Gastrocnemius medialis (tissue), 4 donors: Measurements from ENCODE around the gene SPTBN4. TPM values are rescaled to one million over a fixed set of nuclear protein-coding genes. Genes with fewer than 3 reads are reported as not detected.

Source experiments
- ATAC-seq, 2 donors: fragments of 150-250 bp; one replicate each; pipeline ENCODE4 v1.9.1; 2016
- DNase-seq, 2 donors: peaks; one replicate each; pipeline ENCODE4 v3.0.0-alpha.2; 2019
- H3K27ac ChIP-seq, 4 donors: fragments of 200-600 bp; sonication (generic); 1 replicate in 1 of 4; 2 replicates in 3 of 4; pipeline ENCODE4 v1.5.1; 2016 to 2018; ENCODE audit warnings: mild to moderate bottlenecking in 2 of 4, moderate library complexity in 1 of 4
- H3K27me3 ChIP-seq, 3 donors: fragments of 200-600 bp; sonication (generic) in 2 of 3; 1 replicate in 1 of 3; 2 replicates in 2 of 3; pipeline versions ENCODE4 v1.5.1 to v1.6.0; 2016 to 2019; ENCODE audit warnings: mild to moderate bottlenecking in 1 of 3, moderate library complexity in 1 of 3
- H3K36me3 ChIP-seq, 2 donors: fragments of 200-600 bp; sonication (generic) in 1 of 2; one replicate each; pipeline ENCODE4 v1.5.1; 2017 to 2018
- H3K4me1 ChIP-seq, 2 donors: fragments of 200-600 bp; sonication (generic) in 1 of 2; one replicate each; pipeline ENCODE4 v1.5.1; 2016 to 2017; ENCODE audit warnings: mild to moderate bottlenecking in 2 of 2
- H3K4me3 ChIP-seq, 4 donors: fragments of 200-600 bp; sonication (generic) in 3 of 4; 1 replicate in 1 of 4; 2 replicates in 3 of 4; pipeline ENCODE4 v1.5.1; 2016 to 2019; ENCODE audit warnings: mild to moderate bottlenecking in 2 of 4
- H3K9me3 ChIP-seq, 3 donors: fragments of 200-600 bp; sonication (generic) in 2 of 3; 1 replicate in 1 of 3; 2 replicates in 2 of 3; pipeline ENCODE4 v1.5.1; 2016 to 2019
- POLR2A ChIP-seq, 2 donors: fragments of 450-650 bp; IDR thresholded peaks; one replicate each; pipeline ENCODE4 v1.6.1; 2017; ENCODE audit warnings: antibody characterized with exemption in 2 of 2, mild to moderate bottlenecking in 2 of 2, moderate library complexity in 2 of 2
- in situ Hi-C, 4 donors: fragments of 200-750 bp; cut with MboI; loops; one replicate each; pipeline versions ENCODE4 v1.15.0 to v1.8.0; 2017; ENCODE audit warnings: low sequenced_read_pairs in 4 of 4
- intact Hi-C: fragments of 100-400 bp; cut with DNase I; formaldehyde crosslinking; loops from one replicate; pipeline ENCODE4 v1.15.1; 2023; ENCODE audit warnings: low total_unique reads
- total RNA-seq, 4 donors: library from RNA; depleted of rRNA; stranded (reverse); fragments of >200 nt; gene quantifications; one replicate each; pipeline versions ENCODE4 v1.1.0 to v1.2.3, GENCODE V29; 2016
- TF ChIP-seq, protein P1 (sequence below), 5 experiments: fragments of 450-650 bp in 3 of 5; fragments of 200-600 bp in 2 of 5; sonication (generic) in 2 of 5; IDR thresholded peaks in 4 of 5; conservative IDR thresholded peaks in 1 of 5; 1 replicate in 4 of 5; 2 replicates in 1 of 5; pipeline ENCODE4 v1.5.1; 2016 to 2019; ENCODE audit warnings: antibody characterized with exemption in 5 of 5, mild to moderate bottlenecking in 3 of 5, moderate library complexity in 3 of 5

The SPTBN4 gene
- total RNA-seq, 4 donors from 2014 or later: 0.86 to 5.9 (median 2.4) TPM

DNA sequence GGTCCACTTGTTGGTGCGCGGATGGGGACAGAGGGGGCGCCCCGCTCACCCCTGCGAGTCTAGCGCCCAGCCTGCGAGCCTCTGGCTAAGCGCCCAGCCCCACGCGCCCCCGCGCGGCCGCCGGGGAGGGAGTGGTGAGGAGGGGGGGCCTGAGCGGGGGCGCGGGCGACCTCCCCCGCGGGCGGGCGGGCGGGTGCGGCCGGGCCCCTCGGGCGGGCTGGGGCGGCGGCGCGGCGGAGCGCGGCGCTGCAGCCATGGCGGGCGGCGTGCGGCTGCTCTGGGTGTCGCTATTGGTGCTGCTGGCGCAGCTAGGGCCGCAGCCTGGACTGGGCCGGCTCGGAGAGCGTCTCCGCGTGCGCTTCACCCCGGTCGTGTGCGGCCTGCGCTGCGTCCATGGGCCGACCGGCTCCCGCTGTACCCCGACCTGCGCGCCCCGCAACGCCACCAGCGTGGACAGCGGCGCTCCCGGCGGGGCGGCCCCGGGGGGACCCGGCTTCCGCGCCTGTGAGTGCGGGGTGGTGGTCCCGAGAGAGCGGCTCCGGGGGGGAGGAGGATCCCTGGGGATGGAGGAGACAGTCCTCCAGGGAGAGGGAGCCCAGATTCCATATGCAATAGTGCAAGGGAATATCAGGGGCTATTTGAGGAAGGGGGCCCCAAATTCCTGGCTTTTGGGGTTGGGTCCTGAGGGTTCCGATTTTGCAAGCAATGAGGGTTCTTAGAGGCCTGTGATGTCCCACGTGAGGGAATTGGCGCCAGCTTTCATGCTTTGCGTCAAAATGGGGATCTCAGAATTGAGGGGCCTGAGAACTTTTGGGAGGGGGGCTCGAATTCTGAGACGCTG, 134.6 kb downstream of the SPTBN4 start, which contains the start of gene LTBP4:
Gene LTBP4 (plus strand): TSS at position 236 of the 841 bp plus-strand sequence. CDS start 19 bp downstream, at position 255.
- no peak for DNase-seq
- peaks cover 36 to 52% (median 39%) of the 10 kb centered on the region in 3 donors for H3K27me3 ChIP-seq

DNA sequence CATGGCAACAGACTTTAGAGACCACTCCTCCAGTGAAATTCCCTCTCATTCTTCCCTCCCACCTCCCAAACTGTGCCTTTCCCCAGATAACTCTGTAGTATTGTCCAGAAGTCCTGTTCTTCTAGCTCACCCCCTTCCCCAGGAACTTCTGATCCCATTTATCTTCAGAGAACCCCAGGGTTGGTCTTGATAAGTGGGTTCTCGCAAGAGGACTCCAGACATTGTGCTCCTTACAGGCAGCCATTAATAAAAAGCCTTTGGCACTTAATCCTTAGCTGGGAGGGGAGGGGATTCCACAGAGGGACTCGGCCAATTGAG, 136.2 kb downstream of the SPTBN4 start:
- H3K27me3 ChIP-seq: peaks cover 22 to 35% (median 25%) of the 10 kb centered on the region in 3 donors
- DNase-seq (no peak), ATAC-seq (no peak)
- peak overlapping the region; percentile 73 to 84 (median 78) for H3K27ac ChIP-seq
- in situ Hi-C loops (no loop called here), intact Hi-C loops (loop anchor here (2.0 to 5.0 kb wide), 2 partner anchors 32 to 316 kb away; partner anchors contain the start of gene AKT2)
- no peaks in the 10 kb centered on the region for H3K9me3 ChIP-seq
- peak overlapping the region in 3 of 4 donors; percentile 51 to 80 (median 58) for H3K4me3 ChIP-seq
- peaks cover 36 to 38% of the 10 kb centered on the region in 2 donors for H3K4me1 ChIP-seq
- H3K36me3 ChIP-seq: no peaks in the 10 kb centered on the region
- no peak for TF ChIP-seq POLR2A (IDR thresholded peaks at IDR 0.05)
- TF ChIP-seq, protein P1, sequence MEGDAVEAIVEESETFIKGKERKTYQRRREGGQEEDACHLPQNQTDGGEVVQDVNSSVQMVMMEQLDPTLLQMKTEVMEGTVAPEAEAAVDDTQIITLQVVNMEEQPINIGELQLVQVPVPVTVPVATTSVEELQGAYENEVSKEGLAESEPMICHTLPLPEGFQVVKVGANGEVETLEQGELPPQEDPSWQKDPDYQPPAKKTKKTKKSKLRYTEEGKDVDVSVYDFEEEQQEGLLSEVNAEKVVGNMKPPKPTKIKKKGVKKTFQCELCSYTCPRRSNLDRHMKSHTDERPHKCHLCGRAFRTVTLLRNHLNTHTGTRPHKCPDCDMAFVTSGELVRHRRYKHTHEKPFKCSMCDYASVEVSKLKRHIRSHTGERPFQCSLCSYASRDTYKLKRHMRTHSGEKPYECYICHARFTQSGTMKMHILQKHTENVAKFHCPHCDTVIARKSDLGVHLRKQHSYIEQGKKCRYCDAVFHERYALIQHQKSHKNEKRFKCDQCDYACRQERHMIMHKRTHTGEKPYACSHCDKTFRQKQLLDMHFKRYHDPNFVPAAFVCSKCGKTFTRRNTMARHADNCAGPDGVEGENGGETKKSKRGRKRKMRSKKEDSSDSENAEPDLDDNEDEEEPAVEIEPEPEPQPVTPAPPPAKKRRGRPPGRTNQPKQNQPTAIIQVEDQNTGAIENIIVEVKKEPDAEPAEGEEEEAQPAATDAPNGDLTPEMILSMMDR (IDR thresholded peaks at IDR 0.05 in 4 of 5, conservative IDR thresholded peaks at IDR 0.05 in 1 of 5): no peak

More for the DNA sequence above, 134.6 kb downstream of the SPTBN4 start, which contains the start of gene LTBP4:
- H3K36me3 ChIP-seq: no peaks in the 10 kb centered on the region
- H3K27ac ChIP-seq: peak within 1 kb of the TSS; percentile 73 to 84 (median 78)
- H3K9me3 ChIP-seq: no peaks in the 10 kb centered on the region
- peaks cover 38 to 44% of the 10 kb centered on the region in 2 donors for H3K4me1 ChIP-seq
- peak within 1 kb of the TSS; percentile 49 to 60 (median 57) for H3K4me3 ChIP-seq
- TF ChIP-seq, protein P1 (IDR thresholded peaks at IDR 0.05 in 4 of 5, conservative IDR thresholded peaks at IDR 0.05 in 1 of 5): peak in 1 of 5 experiments; percentile 24
- TF ChIP-seq POLR2A (IDR thresholded peaks at IDR 0.05): no peak
- in situ Hi-C loops (no loop called here), intact Hi-C loops (loop anchor here (5.0 kb wide), 1 partner anchor 314 kb away; the partner anchor contains the start of gene AKT2)
- no peak for ATAC-seq

DNA sequence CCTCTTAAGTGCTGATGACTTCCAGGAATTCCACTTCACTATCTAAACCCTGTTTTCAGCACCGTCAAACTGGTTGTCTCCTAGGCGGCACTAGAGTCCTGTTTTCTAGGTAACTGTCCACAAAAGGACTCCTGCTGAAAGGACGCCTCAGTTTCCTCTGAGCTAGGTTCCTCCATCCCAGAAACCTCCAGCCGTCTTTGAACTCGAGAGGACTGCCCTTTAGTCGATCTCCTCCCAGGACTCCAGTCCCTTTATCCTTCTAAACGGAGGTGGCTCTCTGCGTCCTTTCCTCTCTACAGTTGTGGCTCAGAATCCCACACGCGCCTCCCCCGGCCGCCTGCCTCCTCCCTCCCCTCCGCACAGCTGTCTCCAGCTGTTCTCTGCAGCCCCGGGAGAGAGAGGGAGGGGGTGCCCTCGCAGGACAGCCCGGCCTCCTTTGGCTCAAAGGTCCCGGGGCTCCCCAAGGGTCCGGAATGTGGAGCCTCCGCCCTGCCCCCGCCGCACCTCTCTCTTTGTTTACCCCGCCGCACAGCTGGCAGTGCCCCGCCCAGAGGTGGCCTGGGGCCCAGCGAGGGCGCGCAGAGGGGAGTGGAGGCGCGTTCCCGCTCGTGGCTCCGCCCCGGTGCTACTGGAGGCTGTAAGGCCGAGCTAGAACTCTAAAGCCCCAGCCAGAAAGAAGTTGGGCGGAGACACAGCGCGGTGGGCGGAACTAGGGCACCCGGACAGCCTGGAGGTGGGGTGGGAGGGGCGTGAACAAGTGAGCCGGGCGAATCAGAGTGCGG, 136.8 kb downstream of the SPTBN4 start:
- H3K4me3 ChIP-seq: peak overlapping the region; percentile 47 to 80 (median 54)
- no peaks in the 10 kb centered on the region for H3K9me3 ChIP-seq
- in situ Hi-C loops (no loop called here), intact Hi-C loops (loop anchor here (2.0 to 5.0 kb wide), 3 partner anchors 31 to 316 kb away; partner anchors contain the start of gene AKT2)
- no peaks in the 10 kb centered on the region for H3K36me3 ChIP-seq
- peaks cover 31 to 38% of the 10 kb centered on the region in 2 donors for H3K4me1 ChIP-seq
- ATAC-seq (peak; percentile 84 to 85), DNase-seq (peak; percentile 95 to 97)
- TF ChIP-seq, protein P1 (IDR thresholded peaks at IDR 0.05 in 4 of 5, conservative IDR thresholded peaks at IDR 0.05 in 1 of 5): no peak
- peak; percentile 57 to 81 for TF ChIP-seq POLR2A (IDR thresholded peaks at IDR 0.05)
- H3K27ac ChIP-seq: peak overlapping the region; percentile 73 to 84 (median 78)
- H3K27me3 ChIP-seq: peaks cover 19 to 30% (median 21%) of the 10 kb centered on the region in 3 donors

DNA sequence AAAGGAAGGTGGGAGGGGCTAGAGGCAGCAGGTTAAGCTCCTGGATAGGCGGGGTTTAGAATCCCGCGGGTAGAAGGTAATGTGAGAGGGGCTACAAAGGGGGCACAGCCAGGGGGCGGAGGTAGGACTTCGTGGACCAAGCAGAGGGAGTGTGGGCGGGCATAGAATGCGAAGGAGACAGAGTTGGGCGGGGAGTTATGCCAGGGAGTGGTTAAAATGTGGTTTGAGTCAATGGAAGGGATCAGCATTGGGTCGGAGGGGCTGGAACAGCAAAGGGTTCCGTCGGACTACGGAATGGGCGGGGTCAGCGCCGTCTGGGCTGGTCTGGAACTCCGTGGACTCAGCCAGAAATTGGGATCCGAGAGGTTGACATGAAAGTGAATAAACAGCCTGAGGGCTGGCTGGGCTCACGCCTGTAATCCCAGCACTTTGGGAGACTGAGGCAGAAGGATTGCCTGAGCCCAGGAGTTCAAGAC, 137.4 kb downstream of the SPTBN4 start:
- peak overlapping the region; percentile 73 to 84 (median 78) for H3K27ac ChIP-seq
- in situ Hi-C loops: no loop called here
- H3K4me1 ChIP-seq: peaks cover 31 to 38% of the 10 kb centered on the region in 2 donors
- ATAC-seq (no peak), DNase-seq (no peak)
- H3K4me3 ChIP-seq: peak overlapping the region; percentile 47 to 80 (median 54)
- intact Hi-C loops: loop anchor here (2.0 to 5.0 kb wide), 2 partner anchors 31 to 317 kb away; partner anchors contain the start of gene AKT2
- no peak for TF ChIP-seq POLR2A (IDR thresholded peaks at IDR 0.05)
- TF ChIP-seq, protein P1 (IDR thresholded peaks at IDR 0.05 in 4 of 5, conservative IDR thresholded peaks at IDR 0.05 in 1 of 5): no peak
- H3K9me3 ChIP-seq: no peaks in the 10 kb centered on the region
- peaks cover 17 to 26% (median 19%) of the 10 kb centered on the region in 3 donors for H3K27me3 ChIP-seq
- no peaks in the 10 kb centered on the region for H3K36me3 ChIP-seq
